Measurements from ENCODE around the gene DGKG. TPM values are rescaled to one million over a fixed set of nuclear protein-coding genes. Genes with fewer than 3 reads are reported as not detected.

DGKG gene
- total and polyA plus RNA-seq, 9 of the 15 experiments (the other 6 are each of a cell fraction or from before 2014, with no cell fraction given): 0.01 to 0.36 (median 0.15) TPM

- no peak overlapping the region for H3K9ac ChIP-seq (ENCODE audit: insufficient read depth in 1 of 2, low read depth in 2 of 2, low read length in 2 of 2)
- intact Hi-C loops (cut with micrococcal nuclease): no loop called here
- POLR2A ChIA-PET: no interaction called here
- BruUV-seq (replicated peaks): no TSS peak
- H4K20me1 ChIP-seq (replicated peaks; ENCODE audit: control insufficient read depth, insufficient read depth, low read length): no peaks in the 10 kb centered on the region
- in situ Hi-C loops (cut with MboI): no loop called here
- H3K9me1 ChIP-seq (ENCODE audit: control insufficient read depth, insufficient read depth, low read length): no peaks in the 10 kb centered on the region
- CTCF ChIA-PET (ENCODE audit: low intra/inter-chr PET ratio): no interaction called here
- no peak overlapping the region for H3K4me2 ChIP-seq (ENCODE audit: insufficient read depth, low read length)
- H3K4me1 ChIP-seq (replicated peaks in 1 of 2; ENCODE audit: control insufficient read depth in 2 of 2, insufficient read depth in 2 of 2, low read length in 2 of 2): no peaks in the 10 kb centered on the region; a peak in 2 of 5 replicates
- no peak for ATAC-seq
- H3K27ac ChIP-seq (ENCODE audit: extremely low read depth, low read depth, low read length): no peak overlapping the region
- 2% methylated on average over 6 of the region's 6 CpGs for WGBS (ENCODE audit: insufficient coverage, low coverage, missing lambda C conversion rate)
- peaks cover 12 to 32% of the 10 kb centered on the region in 2 experiments for H3K27me3 ChIP-seq (ENCODE audit: control insufficient read depth in 2 of 2, insufficient read depth in 2 of 2, low read length in 2 of 2)
- FAIRE-seq: no peak
- no peak overlapping the region for H3K4me3 ChIP-seq
- TF ChIP-seq FUS (optimal IDR thresholded peaks at IDR 0.05; ENCODE audit: low read depth, low read length) (no peak), ESRRB (CRISPR knock-in tag; IDR thresholded peaks at IDR 0.05; ENCODE audit: borderline replicate concordance) (no peak), RBM15 (IDR thresholded peaks at IDR 0.05; ENCODE audit: insufficient read depth, low read length) (no peak), NUFIP1 (IDR thresholded peaks at IDR 0.05; ENCODE audit: partially characterized antibody) (no peak), ZFPM2 (CRISPR knock-in tag; IDR thresholded peaks at IDR 0.05) (no peak), KDM2B (CRISPR knock-in tag; IDR thresholded peaks at IDR 0.05) (no peak), RNF219 (CRISPR knock-in tag; IDR thresholded peaks at IDR 0.05) (no peak), ZNF143 (CRISPR knock-in tag; IDR thresholded peaks at IDR 0.05) (no peak), FOXM1 (IDR thresholded peaks at IDR 0.05; ENCODE audit: low read depth) (no peak), FOXM1 (CRISPR knock-in tag; IDR thresholded peaks at IDR 0.05; ENCODE audit: low read depth) (no peak), KDM1A (IDR thresholded peaks at IDR 0.05) (no peak), SLC30A9 (CRISPR knock-in tag; IDR thresholded peaks at IDR 0.05) (no peak), ILK (tag; IDR thresholded peaks at IDR 0.05; ENCODE audit: borderline replicate concordance, low read depth) (no peak)
- H3K36me3 ChIP-seq (ENCODE audit: control insufficient read depth, insufficient read depth, low read length): no peaks in the 10 kb centered on the region
- no peaks in the 10 kb centered on the region for H3K79me2 ChIP-seq (ENCODE audit: control insufficient read depth, insufficient read depth, low read length)
- no peak for DNase-seq (ENCODE audit: extremely low read depth in 1 of 4, low spot score in 3 of 4)
- H3K9me3 ChIP-seq (replicated peaks; ENCODE audit: control insufficient read depth, insufficient read depth, low read depth, low read length): no peaks in the 10 kb centered on the region
- H2AFZ ChIP-seq (ENCODE audit: low read depth, low read length): no peak overlapping the region
Measured at GRCh38 chr3:186180891-186181481, 181.0 kb downstream of the DGKG start.
